Fibroblast of lung (primary cell): Measurements from ENCODE around the gene PSMG4. TPM values are rescaled to one million over a fixed set of nuclear protein-coding genes. Genes with fewer than 3 reads are reported as not detected.

ENCODE experiments used
- DNase-seq, 2 donors: peaks; one replicate each; pipeline versions ENCODE4 v3.0.0 to v3.0.0-alpha.2; 2010; ENCODE audit warnings: low read depth in 2 of 2
- H2AFZ ChIP-seq: 2 replicates; pipeline ENCODE4 v1.5.1; 2012; ENCODE audit warnings: low read length, control low read depth, inconsistent platforms
- H3K27ac ChIP-seq: 2 replicates; pipeline ENCODE4 v1.5.1; 2011; ENCODE audit warnings: low read length, control low read depth; ENCODE audit not compliant: insufficient read depth
- H3K27me3 ChIP-seq: 2 replicates; pipeline ENCODE4 v1.5.1; 2011; ENCODE audit warnings: mild to moderate bottlenecking, low read length; ENCODE audit not compliant: control insufficient read depth, insufficient read depth
- H3K36me3 ChIP-seq: 2 replicates; pipeline ENCODE4 v1.5.1; 2011; ENCODE audit warnings: low read length; ENCODE audit not compliant: control insufficient read depth, insufficient read depth
- H3K4me1 ChIP-seq: 2 replicates; pipeline ENCODE4 v1.5.1; 2011; ENCODE audit warnings: low read length; ENCODE audit not compliant: control insufficient read depth, insufficient read depth; ENCODE audit errors: extremely low read depth
- H3K4me2 ChIP-seq: 2 replicates; pipeline ENCODE4 v1.5.1; 2011; ENCODE audit warnings: low read length, control low read depth; ENCODE audit not compliant: insufficient read depth; ENCODE audit errors: extremely low read depth
- H3K4me3 ChIP-seq, 4 experiments: fragments of 200-600 bp in 1 of 4; sonication (generic) in 1 of 4; replicated peaks in 1 of 4; 2 replicates each; pipeline ENCODE4 v1.5.1; 2011 to 2016; ENCODE audit warnings: low read length in 4 of 4, low read depth in 3 of 4, mild to moderate bottlenecking in 3 of 4, control low read depth in 2 of 4, inconsistent platforms in 1 of 4, mixed read lengths in 1 of 4; ENCODE audit not compliant: insufficient read depth in 1 of 4; ENCODE audit errors: control extremely low read depth in 1 of 4
- H3K79me2 ChIP-seq: 2 replicates; pipeline ENCODE4 v1.5.1; 2012; ENCODE audit warnings: mild to moderate bottlenecking, low read length, inconsistent platforms; ENCODE audit not compliant: control insufficient read depth, insufficient read depth
- H3K9ac ChIP-seq: 2 replicates; pipeline ENCODE4 v1.5.1; 2011; ENCODE audit warnings: mild to moderate bottlenecking, low read length, control low read depth; ENCODE audit not compliant: insufficient read depth
- H3K9me3 ChIP-seq: 2 replicates; pipeline ENCODE4 v1.5.1; 2012; ENCODE audit warnings: low read depth, low read length; ENCODE audit not compliant: control insufficient read depth, insufficient read depth
- H4K20me1 ChIP-seq: 2 replicates; pipeline ENCODE4 v1.5.1; 2011; ENCODE audit warnings: low read length; ENCODE audit not compliant: control insufficient read depth, insufficient read depth; ENCODE audit errors: extremely low read depth
- EZH2 ChIP-seq: IDR thresholded peaks from 2 replicates; pipeline ENCODE4 v1.5.1; 2012; ENCODE audit warnings: low read length, control low read depth, mild to moderate bottlenecking; ENCODE audit errors: missing control alignments
- polyA plus RNA-seq, 2 donors: library from polyadenylated mRNA; depleted of rRNA in 1 of 2; stranded (reverse) in 1 of 2; unstranded in 1 of 2; fragments of >200 nt; gene quantifications; 2 replicates each; pipeline ENCODE4 v1.2.1, GENCODE V29; 2011 to 2012; ENCODE audit warnings: missing spikeins in 1 of 2
- total RNA-seq: library from RNA; depleted of rRNA; stranded (reverse); fragments of >200 nt; gene quantifications from 2 replicates; pipeline ENCODE4 v1.2.1, GENCODE V29; 2014
- TF ChIP-seq, protein P1 (sequence below), 2 donors: IDR thresholded peaks in 1 of 2; conservative IDR thresholded peaks in 1 of 2; 1 replicate in 1 of 2; 2 replicates in 1 of 2; pipeline ENCODE4 v1.5.1; 2011 to 2012; ENCODE audit warnings: low read length in 2 of 2, control low read depth in 1 of 2, inconsistent platforms in 1 of 2, low read depth in 1 of 2, mild to moderate bottlenecking in 1 of 2

Gene PSMG4
- total and polyA plus RNA-seq, 2 donors (not counting 1 experiment from before 2014, with no cell fraction given) = 12.5 to 34.2 TPM

DNA sequence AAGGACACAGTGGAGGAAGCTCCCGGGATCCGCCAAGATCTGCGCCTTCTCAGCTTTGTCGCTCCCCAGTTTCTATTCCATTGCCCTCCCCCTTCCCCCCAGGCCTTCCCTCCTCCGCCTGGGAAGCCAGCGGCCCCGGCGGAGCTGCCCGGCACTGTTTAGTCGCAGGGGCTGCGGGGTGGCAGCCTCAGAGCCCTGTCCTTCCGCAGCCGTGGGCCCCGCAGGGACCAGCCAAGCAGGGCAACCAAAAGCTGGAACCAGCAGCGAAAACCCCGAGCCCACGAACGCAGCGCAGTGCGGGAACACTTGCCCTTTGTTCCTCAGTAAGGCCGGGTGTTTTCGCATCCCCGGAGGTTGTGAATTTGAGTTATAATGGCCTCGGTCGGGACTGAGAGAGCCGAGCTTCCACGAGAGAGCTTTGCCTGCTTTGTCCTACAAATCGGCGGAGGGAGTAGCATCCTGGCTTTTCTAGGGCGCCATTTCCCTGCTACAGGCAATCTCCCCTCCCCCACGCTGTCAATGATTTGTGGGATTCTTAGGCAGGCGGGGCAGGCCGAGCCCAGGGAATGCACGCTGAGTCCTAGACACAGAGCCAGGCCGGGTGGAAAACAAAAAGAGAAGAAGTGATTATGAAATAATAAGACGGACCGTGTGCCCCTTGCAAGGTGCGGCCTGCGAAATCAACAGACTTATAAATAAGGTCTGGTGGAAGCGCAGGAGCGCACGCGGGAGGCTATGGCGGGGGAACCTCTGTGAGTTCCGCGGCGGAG is 27.3 kb upstream of the PSMG4 start:
- peak overlapping the region; percentile 43 for H3K9ac ChIP-seq

DNA sequence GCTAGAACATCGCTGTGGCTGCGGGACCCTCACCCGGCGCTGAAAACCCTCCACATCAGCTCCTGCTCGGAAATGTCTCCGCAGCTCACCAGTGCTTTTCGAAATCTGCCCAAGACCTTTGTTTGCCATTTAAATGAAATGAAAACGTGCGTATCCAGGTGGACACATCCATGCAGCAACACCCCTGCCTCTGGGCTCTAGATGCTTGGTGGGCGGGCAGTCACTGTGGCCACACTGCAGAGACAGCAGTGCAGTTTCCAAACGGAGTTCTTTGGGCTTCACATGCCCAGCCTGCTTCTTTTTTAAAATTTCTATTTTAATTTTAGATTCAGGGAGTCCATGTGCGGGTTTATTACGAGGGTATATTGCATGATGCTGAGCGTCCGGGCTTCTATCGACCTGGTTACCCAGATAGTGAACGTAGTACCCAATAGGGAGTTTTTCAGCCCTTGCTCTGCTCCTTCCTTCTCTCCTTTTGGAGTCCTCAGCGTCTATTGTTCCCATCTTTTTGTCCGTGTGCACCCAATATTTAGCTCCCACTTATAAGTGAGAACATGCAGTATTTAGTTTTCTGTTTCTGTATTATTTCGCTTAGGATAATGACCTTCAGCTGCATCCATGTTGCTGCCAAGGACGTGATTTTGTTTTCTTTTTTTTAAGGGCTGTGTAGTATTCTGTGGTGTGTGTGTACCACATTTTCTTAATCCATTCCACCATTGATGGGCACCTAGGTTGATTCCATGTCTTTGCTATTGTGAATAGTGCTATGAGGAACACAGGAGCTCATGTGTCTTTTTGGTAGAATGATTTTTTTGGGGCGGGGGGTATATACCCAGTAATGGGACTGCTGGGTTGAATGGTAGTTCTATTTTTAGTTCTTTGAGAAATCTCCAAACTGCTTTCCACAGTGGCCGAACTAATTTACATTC is 26.5 kb upstream of the PSMG4 start:
- H3K9ac ChIP-seq = no peak overlapping the region

More for the DNA sequence above, 27.3 kb upstream of the PSMG4 start:
- Histone ChIP-seq H4K20me1 (no peaks in the 10 kb centered on the region), H3K4me1 (peaks cover 8% of the 10 kb centered on the region), H3K36me3 (no peaks in the 10 kb centered on the region), H3K27me3 (peaks cover 74% of the 10 kb centered on the region), H3K9me3 (no peaks in the 10 kb centered on the region), H3K4me3 (peak overlapping the region; percentile 47 to 75 (median 54)), H3K79me2 (no peaks in the 10 kb centered on the region), H2AFZ (peak overlapping the region; percentile 67), H3K27ac (no peak overlapping the region), H3K4me2 (peak overlapping the region; percentile 91)
- DNase-seq = peak; percentile 74 to 78
- TF ChIP-seq EZH2 = peak; percentile 46
- TF ChIP-seq, protein P1, sequence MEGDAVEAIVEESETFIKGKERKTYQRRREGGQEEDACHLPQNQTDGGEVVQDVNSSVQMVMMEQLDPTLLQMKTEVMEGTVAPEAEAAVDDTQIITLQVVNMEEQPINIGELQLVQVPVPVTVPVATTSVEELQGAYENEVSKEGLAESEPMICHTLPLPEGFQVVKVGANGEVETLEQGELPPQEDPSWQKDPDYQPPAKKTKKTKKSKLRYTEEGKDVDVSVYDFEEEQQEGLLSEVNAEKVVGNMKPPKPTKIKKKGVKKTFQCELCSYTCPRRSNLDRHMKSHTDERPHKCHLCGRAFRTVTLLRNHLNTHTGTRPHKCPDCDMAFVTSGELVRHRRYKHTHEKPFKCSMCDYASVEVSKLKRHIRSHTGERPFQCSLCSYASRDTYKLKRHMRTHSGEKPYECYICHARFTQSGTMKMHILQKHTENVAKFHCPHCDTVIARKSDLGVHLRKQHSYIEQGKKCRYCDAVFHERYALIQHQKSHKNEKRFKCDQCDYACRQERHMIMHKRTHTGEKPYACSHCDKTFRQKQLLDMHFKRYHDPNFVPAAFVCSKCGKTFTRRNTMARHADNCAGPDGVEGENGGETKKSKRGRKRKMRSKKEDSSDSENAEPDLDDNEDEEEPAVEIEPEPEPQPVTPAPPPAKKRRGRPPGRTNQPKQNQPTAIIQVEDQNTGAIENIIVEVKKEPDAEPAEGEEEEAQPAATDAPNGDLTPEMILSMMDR (conservative IDR thresholded peaks at IDR 0.05 in 1 of 2, IDR thresholded peaks at IDR 0.05 in 1 of 2; ENCODE audit: low read depth in 1 of 2, low read length in 2 of 2) = no peak

More for the DNA sequence above, 26.5 kb upstream of the PSMG4 start:
- no peaks in the 10 kb centered on the region for H3K36me3 ChIP-seq
- H3K9me3 ChIP-seq = no peaks in the 10 kb centered on the region
- DNase-seq = no peak
- peaks cover 65% of the 10 kb centered on the region for H3K27me3 ChIP-seq
- no peaks in the 10 kb centered on the region for H3K79me2 ChIP-seq
- H4K20me1 ChIP-seq = no peaks in the 10 kb centered on the region
- peak overlapping the region; percentile 47 to 75 (median 54) for H3K4me3 ChIP-seq
- H3K4me1 ChIP-seq = peaks cover 5% of the 10 kb centered on the region
- H3K4me2 ChIP-seq = peak overlapping the region; percentile 91
- TF ChIP-seq, protein P1 (conservative IDR thresholded peaks at IDR 0.05 in 1 of 2, IDR thresholded peaks at IDR 0.05 in 1 of 2; ENCODE audit: low read depth in 1 of 2, low read length in 2 of 2) = no peak
- TF ChIP-seq EZH2 = peak; percentile 36
- no peak overlapping the region for H2AFZ ChIP-seq
- H3K27ac ChIP-seq = no peak overlapping the region
